Measurements from ENCODE around the gene ALDH7A1.
"Not testable (repeated sequence)": the region's sequence is repeated elsewhere in the genome, so short reads cannot be mapped to it uniquely, and the experiment has no call there.

ALDH7A1 gene

DNA sequence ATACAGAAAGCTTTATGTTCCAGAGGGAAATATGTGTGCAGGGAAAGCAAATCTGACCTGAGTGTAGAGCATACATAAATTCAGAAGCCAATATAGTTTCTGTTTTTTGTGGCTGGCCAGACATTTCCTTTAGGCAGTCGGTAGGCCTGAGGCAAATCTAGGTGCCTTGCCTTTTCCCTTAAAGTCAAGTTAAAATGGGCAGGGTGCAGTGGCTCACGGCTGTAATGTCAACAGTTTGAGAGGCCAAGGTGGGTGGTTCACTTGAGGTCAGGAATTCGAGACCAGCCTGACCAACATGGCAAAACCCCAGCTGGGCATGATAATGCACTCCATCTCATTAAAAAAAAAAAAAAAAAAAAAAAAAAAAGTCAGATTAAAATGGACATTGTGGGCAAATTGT lies 36.9 kb upstream of the ALDH7A1 start:
- Histone ChIP-seq H3K27ac (no peak overlapping the region), H3K4me3 (ENCODE audit: low read depth, low read length) (no peak overlapping the region), H3K27me3 (replicated peaks) (no peaks in the 10 kb centered on the region), H3K36me3 (replicated peaks) (peaks cover 2% of the 10 kb centered on the region)
- in situ Hi-C loops (cut with HindIII; ENCODE audit: low pct_ligation_motif_present, low sequenced_read_pairs) = no loop called here
- TF ChIP-seq, protein P1, sequence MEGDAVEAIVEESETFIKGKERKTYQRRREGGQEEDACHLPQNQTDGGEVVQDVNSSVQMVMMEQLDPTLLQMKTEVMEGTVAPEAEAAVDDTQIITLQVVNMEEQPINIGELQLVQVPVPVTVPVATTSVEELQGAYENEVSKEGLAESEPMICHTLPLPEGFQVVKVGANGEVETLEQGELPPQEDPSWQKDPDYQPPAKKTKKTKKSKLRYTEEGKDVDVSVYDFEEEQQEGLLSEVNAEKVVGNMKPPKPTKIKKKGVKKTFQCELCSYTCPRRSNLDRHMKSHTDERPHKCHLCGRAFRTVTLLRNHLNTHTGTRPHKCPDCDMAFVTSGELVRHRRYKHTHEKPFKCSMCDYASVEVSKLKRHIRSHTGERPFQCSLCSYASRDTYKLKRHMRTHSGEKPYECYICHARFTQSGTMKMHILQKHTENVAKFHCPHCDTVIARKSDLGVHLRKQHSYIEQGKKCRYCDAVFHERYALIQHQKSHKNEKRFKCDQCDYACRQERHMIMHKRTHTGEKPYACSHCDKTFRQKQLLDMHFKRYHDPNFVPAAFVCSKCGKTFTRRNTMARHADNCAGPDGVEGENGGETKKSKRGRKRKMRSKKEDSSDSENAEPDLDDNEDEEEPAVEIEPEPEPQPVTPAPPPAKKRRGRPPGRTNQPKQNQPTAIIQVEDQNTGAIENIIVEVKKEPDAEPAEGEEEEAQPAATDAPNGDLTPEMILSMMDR (IDR thresholded peaks at IDR 0.05; ENCODE audit: low read depth, low read length, missing control alignments) = no peak
- DNase-seq = no peak

DNA sequence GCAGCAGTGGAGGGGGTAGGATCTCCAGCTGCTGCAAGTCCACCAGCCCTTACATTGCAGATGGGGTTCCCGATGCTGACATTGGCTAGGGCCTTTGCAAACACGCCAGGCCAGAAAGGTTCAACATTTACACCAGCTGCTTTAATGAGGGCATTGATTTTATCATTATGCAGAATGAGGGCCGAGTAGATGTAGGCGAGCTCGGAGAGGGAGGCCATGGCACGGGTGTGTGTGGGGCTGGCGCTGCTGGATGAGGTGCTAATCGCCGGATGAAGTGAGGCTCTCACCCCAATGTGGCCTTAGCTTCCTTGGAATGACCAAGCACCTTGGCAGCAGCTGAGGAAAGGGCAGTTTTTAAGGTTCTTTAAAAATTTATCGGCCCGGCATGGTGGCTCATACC lies 33.1 kb upstream of the ALDH7A1 start:
- in situ Hi-C loops (cut with HindIII; ENCODE audit: low pct_ligation_motif_present, low sequenced_read_pairs) = no loop called here
- Histone ChIP-seq H3K36me3 (replicated peaks) (peaks cover 5% of the 10 kb centered on the region), H3K27me3 (replicated peaks) (no peaks in the 10 kb centered on the region), H3K4me3 (ENCODE audit: low read depth, low read length) (no peak overlapping the region), H3K27ac (no peak overlapping the region)
- no peak for DNase-seq
- TF ChIP-seq, protein P1 (IDR thresholded peaks at IDR 0.05; ENCODE audit: low read depth, low read length, missing control alignments) = no peak

DNA sequence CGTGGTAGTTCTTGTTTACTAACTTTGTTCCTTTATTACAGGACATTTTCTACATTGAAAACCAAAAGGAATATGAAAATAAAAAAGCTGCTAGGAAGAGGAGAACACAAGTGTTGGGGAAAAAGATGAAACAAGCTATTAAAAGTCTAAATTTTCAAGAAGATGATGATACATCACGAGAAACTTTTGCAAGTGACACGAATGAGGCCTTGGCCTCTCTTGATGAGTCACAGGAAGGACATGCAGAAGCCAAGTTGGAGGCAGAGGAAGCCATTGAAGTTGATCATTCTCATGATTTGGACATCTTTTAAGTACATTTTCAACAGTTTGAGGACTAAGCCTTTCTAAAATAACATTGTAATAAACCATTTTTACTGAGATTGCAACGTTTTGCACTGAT lies 29.5 kb upstream of the ALDH7A1 start:
- in situ Hi-C loops (cut with HindIII; ENCODE audit: low pct_ligation_motif_present, low sequenced_read_pairs) = no loop called here
- Histone ChIP-seq H3K27me3 (replicated peaks) (no peaks in the 10 kb centered on the region), H3K27ac (peak overlapping the region; percentile 94), H3K4me3 (ENCODE audit: low read depth, low read length) (no peak overlapping the region), H3K36me3 (replicated peaks) (peaks cover 5% of the 10 kb centered on the region)
- TF ChIP-seq, protein P1 (IDR thresholded peaks at IDR 0.05; ENCODE audit: low read depth, low read length, missing control alignments) = no peak
- DNase-seq = peak; percentile 88

DNA sequence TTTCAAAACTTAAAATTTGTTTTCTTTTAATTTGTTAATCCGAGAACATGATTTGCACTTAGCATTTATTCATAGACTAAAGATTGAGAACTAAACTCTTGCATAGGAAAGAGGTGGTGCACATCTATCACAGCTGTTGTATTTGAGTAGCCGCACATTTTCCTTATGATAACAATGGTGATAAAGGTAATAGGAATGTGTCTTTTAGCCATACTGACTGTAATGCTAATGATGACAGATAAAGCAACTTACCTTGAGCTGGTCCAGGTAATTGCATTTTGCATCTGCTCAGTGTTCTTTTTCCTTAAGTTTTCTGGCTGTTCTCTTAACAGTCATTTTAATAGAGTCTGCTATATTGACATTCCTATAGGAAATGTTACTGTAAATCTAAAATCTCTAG lies 24.8 kb upstream of the ALDH7A1 start:
- H3K27ac ChIP-seq = no peak overlapping the region
- TF ChIP-seq, protein P1 (IDR thresholded peaks at IDR 0.05; ENCODE audit: low read depth, low read length, missing control alignments) = no peak
- peaks cover 18% of the 10 kb centered on the region for H3K36me3 ChIP-seq (replicated peaks)
- no peak for DNase-seq
- no peaks in the 10 kb centered on the region for H3K27me3 ChIP-seq (replicated peaks)
- H3K4me3 ChIP-seq (ENCODE audit: low read depth, low read length) = no peak overlapping the region
- in situ Hi-C loops (cut with HindIII; ENCODE audit: low pct_ligation_motif_present, low sequenced_read_pairs) = no loop called here

DNA sequence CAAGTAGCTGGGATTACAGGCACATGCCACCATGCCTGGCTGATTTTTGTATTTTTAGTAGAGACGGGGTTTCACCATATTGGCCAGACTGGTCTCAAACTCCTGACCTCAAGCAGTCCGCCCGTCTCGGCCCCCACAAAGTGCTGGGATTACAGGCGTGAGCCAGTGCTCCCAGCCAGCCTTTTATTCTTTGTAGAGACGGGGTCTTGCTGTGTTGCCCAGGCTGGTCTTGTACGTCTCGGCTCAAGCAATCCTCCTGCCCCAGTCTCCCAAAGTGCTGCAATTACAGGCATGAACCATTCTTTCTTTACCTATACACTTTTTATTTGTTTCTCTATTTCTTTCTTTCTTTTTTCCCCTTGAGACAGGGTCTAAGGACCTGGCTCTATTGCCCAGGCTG lies 22.6 kb upstream of the ALDH7A1 start:
- in situ Hi-C loops (cut with HindIII; ENCODE audit: low pct_ligation_motif_present, low sequenced_read_pairs); DNase-seq; H3K4me3 ChIP-seq (ENCODE audit: low read depth, low read length); H3K27me3 ChIP-seq (replicated peaks); H3K27ac ChIP-seq: not testable (repeated sequence)
- peaks cover 18% of the 10 kb centered on the region for H3K36me3 ChIP-seq (replicated peaks)

DNA sequence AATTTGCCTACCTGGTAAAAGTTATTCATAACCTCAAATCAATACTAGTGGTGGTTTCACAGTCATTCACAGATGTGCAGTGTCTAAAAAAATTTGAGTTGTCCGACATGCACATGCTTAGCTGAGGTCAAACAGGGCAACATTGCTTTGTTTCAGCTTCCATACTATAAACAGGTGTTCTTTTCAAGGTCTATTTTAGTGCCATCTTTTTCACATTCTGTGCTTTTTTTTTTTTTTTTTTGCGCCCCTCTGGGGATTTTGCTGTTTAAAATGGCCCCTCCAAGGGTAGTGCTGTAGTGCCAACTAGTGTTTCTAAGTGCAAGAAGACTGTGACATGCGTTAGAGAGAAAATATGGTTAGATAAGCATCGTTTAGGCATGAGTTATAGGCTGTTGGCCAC lies 20.3 kb upstream of the ALDH7A1 start:
- Histone ChIP-seq H3K27ac (no peak overlapping the region), H3K36me3 (replicated peaks) (peaks cover 28% of the 10 kb centered on the region), H3K27me3 (replicated peaks) (no peaks in the 10 kb centered on the region), H3K4me3 (ENCODE audit: low read depth, low read length) (no peak overlapping the region)
- TF ChIP-seq, protein P1 (IDR thresholded peaks at IDR 0.05; ENCODE audit: low read depth, low read length, missing control alignments) = no peak
- no peak for DNase-seq
- in situ Hi-C loops (cut with HindIII; ENCODE audit: low pct_ligation_motif_present, low sequenced_read_pairs) = no loop called here

Measured in brain microvascular endothelial cell (primary cell).